ENCODE data around the gene COLEC12.

GRCh38 chr18:508835-509234, 8.3 kb upstream of the COLEC12 start:
- TF ChIP-seq MXI1 (IDR thresholded peaks at IDR 0.05; ENCODE audit: low read depth, low read length) (no peak), STAT3 (IDR thresholded peaks at IDR 0.05; ENCODE audit: low read depth, low read length) (no peak), POLR2AphosphoS2 (IDR thresholded peaks at IDR 0.05; ENCODE audit: low read depth, low read length) (no peak), SKIL (IDR thresholded peaks at IDR 0.05; ENCODE audit: low read depth, poor library complexity, severe bottlenecking) (no peak), POLR2A (IDR thresholded peaks at IDR 0.05; ENCODE audit: low read depth, low read length) (no peak), CEBPB (IDR thresholded peaks at IDR 0.05; ENCODE audit: borderline replicate concordance in 1 of 2, low read depth in 2 of 2, low read length in 2 of 2) (no peak), NBN (IDR thresholded peaks at IDR 0.05) (no peak)
- TF ChIP-seq, protein P1, sequence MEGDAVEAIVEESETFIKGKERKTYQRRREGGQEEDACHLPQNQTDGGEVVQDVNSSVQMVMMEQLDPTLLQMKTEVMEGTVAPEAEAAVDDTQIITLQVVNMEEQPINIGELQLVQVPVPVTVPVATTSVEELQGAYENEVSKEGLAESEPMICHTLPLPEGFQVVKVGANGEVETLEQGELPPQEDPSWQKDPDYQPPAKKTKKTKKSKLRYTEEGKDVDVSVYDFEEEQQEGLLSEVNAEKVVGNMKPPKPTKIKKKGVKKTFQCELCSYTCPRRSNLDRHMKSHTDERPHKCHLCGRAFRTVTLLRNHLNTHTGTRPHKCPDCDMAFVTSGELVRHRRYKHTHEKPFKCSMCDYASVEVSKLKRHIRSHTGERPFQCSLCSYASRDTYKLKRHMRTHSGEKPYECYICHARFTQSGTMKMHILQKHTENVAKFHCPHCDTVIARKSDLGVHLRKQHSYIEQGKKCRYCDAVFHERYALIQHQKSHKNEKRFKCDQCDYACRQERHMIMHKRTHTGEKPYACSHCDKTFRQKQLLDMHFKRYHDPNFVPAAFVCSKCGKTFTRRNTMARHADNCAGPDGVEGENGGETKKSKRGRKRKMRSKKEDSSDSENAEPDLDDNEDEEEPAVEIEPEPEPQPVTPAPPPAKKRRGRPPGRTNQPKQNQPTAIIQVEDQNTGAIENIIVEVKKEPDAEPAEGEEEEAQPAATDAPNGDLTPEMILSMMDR (IDR thresholded peaks at IDR 0.05 in 2 of 3, conservative IDR thresholded peaks at IDR 0.05 in 1 of 3; ENCODE audit: control insufficient read depth in 2 of 3, extremely low read depth in 1 of 3, insufficient read depth in 1 of 3, low read depth in 3 of 3, low read length in 3 of 3) = no peak

Measured in GM12878 (cell line).